Measurements from ENCODE around the gene TICAM2.

TICAM2 gene

GRCh38 chr5:115542086-115542485 lies 60.2 kb downstream of the TICAM2 start:
- Histone ChIP-seq H3K4me3 (ENCODE audit: low read depth, low read length) (peak overlapping the region; percentile 87), H3K27ac (ENCODE audit: extremely low read depth, low read depth, low read length) (no peak overlapping the region), H3K9me3 (ENCODE audit: control insufficient read depth, insufficient read depth, low read depth, low read length) (no peaks in the 10 kb centered on the region), H3K4me1 (ENCODE audit: control insufficient read depth, insufficient read depth, low read length) (no peaks in the 10 kb centered on the region; the same call in 1 of the 2 replicates), H3K36me3 (ENCODE audit: control insufficient read depth in 2 of 2, insufficient read depth in 1 of 2, low read length in 2 of 2) (peaks cover 4 to 49% of the 10 kb centered on the region in 2 experiments; a peak in 2 of 3 replicates)
- POLR2A ChIA-PET, result interaction anchor here (0.6 to 1.2 kb wide), 2 partner anchors 30 to 246 kb away, joined by 3 to 4 read pairs; partner anchors contain the start of gene CCDC112
- CTCF ChIA-PET, result interaction anchor here (0.9 kb wide), 1 partner anchor 33 kb away, joined by 3 read pairs; no protein-coding TSS in a partner anchor
- TF ChIP-seq ZNF768 (tag by site-specific recombination; IDR thresholded peaks at IDR 0.05) (no peak), ZNF692 (tag by site-specific recombination; IDR thresholded peaks at IDR 0.05) (no peak), ZNF18 (tag by site-specific recombination; IDR thresholded peaks at IDR 0.05) (no peak)

- ChIA-PET CTCF (no interaction called here), POLR2A (interaction anchor here (0.6 kb wide), 1 partner anchor 304 kb away, joined by 9 read pairs; no protein-coding TSS in a partner anchor)
- Histone ChIP-seq H3K4me3 (ENCODE audit: low read depth, low read length) (peak overlapping the region; percentile 87), H3K4me1 (ENCODE audit: control insufficient read depth, insufficient read depth, low read length) (no peaks in the 10 kb centered on the region; the same call in 1 of the 2 replicates), H3K9me3 (ENCODE audit: control insufficient read depth, insufficient read depth, low read depth, low read length) (no peaks in the 10 kb centered on the region), H3K36me3 (ENCODE audit: control insufficient read depth in 2 of 2, insufficient read depth in 1 of 2, low read length in 2 of 2) (peaks cover 4 to 54% of the 10 kb centered on the region in 2 experiments; a peak in 2 of 3 replicates), H3K27ac (ENCODE audit: extremely low read depth, low read depth, low read length) (no peak overlapping the region)
- TF ChIP-seq PRDM6 (tag by site-specific recombination; IDR thresholded peaks at IDR 0.05) (peak; percentile 48; the same call in 1 of the 2 replicates), ZSCAN30 (tag by site-specific recombination; IDR thresholded peaks at IDR 0.05) (0 out of 2 replicates have a peak, but pooled peaks have one; percentile 4), FEZF1 (tag by site-specific recombination; IDR thresholded peaks at IDR 0.05) (peak; percentile 58), ZNF394 (tag by site-specific recombination; IDR thresholded peaks at IDR 0.05; ENCODE audit: borderline replicate concordance) (no peak)
Measured at GRCh38 chr5:115541611-115542010, 60.7 kb downstream of the TICAM2 start.

GRCh38 chr5:115535479-115536035 lies 66.7 kb downstream of the TICAM2 start:
- CTCF ChIA-PET, result no interaction called here
- Histone ChIP-seq H3K9me3 (ENCODE audit: control insufficient read depth, insufficient read depth, low read depth, low read length) (no peaks in the 10 kb centered on the region), H3K4me1 (ENCODE audit: control insufficient read depth, insufficient read depth, low read length) (peaks cover 6% of the 10 kb centered on the region), H3K27ac (ENCODE audit: extremely low read depth, low read depth, low read length) (no peak overlapping the region), H3K36me3 (ENCODE audit: control insufficient read depth in 2 of 2, insufficient read depth in 1 of 2, low read length in 2 of 2) (peaks cover 9 to 47% of the 10 kb centered on the region in 2 experiments; a peak in 2 of 3 replicates), H3K4me3 (ENCODE audit: low read depth, low read length) (no peak overlapping the region)
- POLR2A ChIA-PET, result no interaction called here
- TF ChIP-seq ZFP3 (tag by site-specific recombination; IDR thresholded peaks at IDR 0.05; ENCODE audit: low read depth), result no peak
- TF ChIP-seq ZNF184 (tag by site-specific recombination; IDR thresholded peaks at IDR 0.05), result 0 out of 2 replicates have a peak, but pooled peaks have one; percentile 39
- TF ChIP-seq ZNF785 (tag by site-specific recombination; IDR thresholded peaks at IDR 0.05), result no peak
- TF ChIP-seq ZNF10 (tag by site-specific recombination; IDR thresholded peaks at IDR 0.05), result peak; percentile 50; the same call in 1 of the 2 replicates
- TF ChIP-seq SETDB1 (IDR thresholded peaks at IDR 0.05; ENCODE audit: insufficient read length, low read length), result peak; percentile 57
- TF ChIP-seq ZNF146 (tag by site-specific recombination; IDR thresholded peaks at IDR 0.05), result peak; percentile 65

Data from HEK293 (cell line).